Measurements from ENCODE around the gene DAB2. TPM values are rescaled to one million over a fixed set of nuclear protein-coding genes. Genes with fewer than 3 reads are reported as not detected.
"Not testable (repeated sequence)": the region's sequence is repeated elsewhere in the genome, so short reads cannot be mapped to it uniquely, and the experiment has no call there.

The DAB2 gene
- total RNA-seq, 5 donors from 2014 or later (not counting 1 experiment from before 2014, with no cell fraction given): 0.47 to 1.1 (median 0.78) TPM

GRCh38 chr5:39340506-39340905, 84.3 kb downstream of the DAB2 start:
- ChIA-PET CTCF (interaction anchor here in 1 of 2 donors (0.5 kb wide), 1 partner anchor 905 kb away, joined by 5 read pairs; no protein-coding TSS in a partner anchor), POLR2A (no interaction called here)
- peaks cover 0 to 6% of the 10 kb centered on the region in 2 experiments for H3K27me3 ChIP-seq (replicated peaks in 1 of 2; ENCODE audit: control insufficient read depth in 2 of 2, extremely low read depth in 1 of 2, insufficient read depth in 2 of 2, low read length in 1 of 2)
- H3K4me1 ChIP-seq (ENCODE audit: control insufficient read depth in 1 of 2, extremely low read depth in 1 of 2, insufficient read depth in 2 of 2, low read length in 2 of 2): peaks cover 0 to 6% of the 10 kb centered on the region in 2 experiments
- no peak overlapping the region for H3K4me3 ChIP-seq (ENCODE audit: control insufficient read depth in 1 of 2, extremely low read depth in 1 of 2, low read length in 1 of 2)
- no peak overlapping the region for H3K27ac Mint-ChIP-seq
- peaks cover 3% of the 10 kb centered on the region for H3K36me3 Mint-ChIP-seq
- no peaks in the 10 kb centered on the region for H3K9me3 ChIP-seq
- WGBS (ENCODE audit: insufficient coverage): no CpG with 5 or more reads among the region's 1 CpG
- no peaks in the 10 kb centered on the region for H3K36me3 ChIP-seq (ENCODE audit: control insufficient read depth in 2 of 2, extremely low read depth in 1 of 2, insufficient read depth in 1 of 2, low read length in 1 of 2)
- H3K4me3 Mint-ChIP-seq: no peak overlapping the region
- peaks cover 0 to 13% (median 0%) of the 10 kb centered on the region in 3 donors for H3K9me3 Mint-ChIP-seq
- ATAC-seq (replicated peaks in 1 of 4): no peak
- no peak overlapping the region for H3K27ac ChIP-seq (ENCODE audit: low read length)
- no peak for DNase-seq
- no peaks in the 10 kb centered on the region for H3K4me1 Mint-ChIP-seq
- peaks cover 20 to 31% of the 10 kb centered on the region in 2 donors for H3K27me3 Mint-ChIP-seq

GRCh38 chr5:39337252-39337915, 87.4 kb downstream of the DAB2 start:
- no peak for DNase-seq
- no CpG with 5 or more reads among the region's 1 CpG for WGBS (ENCODE audit: insufficient coverage)
- Mint-ChIP-seq H3K4me1 (no peaks in the 10 kb centered on the region), H3K27me3 (peaks cover 9 to 12% of the 10 kb centered on the region in 2 donors), H3K36me3 (no peaks in the 10 kb centered on the region), H3K27ac (no peak overlapping the region), H3K9me3 (peaks cover 0 to 3% (median 0%) of the 10 kb centered on the region in 3 donors), H3K4me3 (no peak overlapping the region)
- no peak for ATAC-seq (replicated peaks in 1 of 4)
- Histone ChIP-seq H3K9me3 (no peaks in the 10 kb centered on the region), H3K4me3 (ENCODE audit: control insufficient read depth in 1 of 2, extremely low read depth in 1 of 2, low read length in 1 of 2) (no peak overlapping the region), H3K27ac (ENCODE audit: low read length) (no peak overlapping the region), H3K27me3 (replicated peaks in 1 of 2; ENCODE audit: control insufficient read depth in 2 of 2, extremely low read depth in 1 of 2, insufficient read depth in 2 of 2, low read length in 1 of 2) (no peaks in the 10 kb centered on the region), H3K4me1 (ENCODE audit: control insufficient read depth in 1 of 2, extremely low read depth in 1 of 2, insufficient read depth in 2 of 2, low read length in 2 of 2) (no peaks in the 10 kb centered on the region), H3K36me3 (ENCODE audit: control insufficient read depth in 2 of 2, extremely low read depth in 1 of 2, insufficient read depth in 1 of 2, low read length in 1 of 2) (no peaks in the 10 kb centered on the region)
- POLR2A ChIA-PET: no interaction called here
- CTCF ChIA-PET: no interaction called here

- H3K27me3 ChIP-seq (replicated peaks in 1 of 2; ENCODE audit: control insufficient read depth in 2 of 2, extremely low read depth in 1 of 2, insufficient read depth in 2 of 2, low read length in 1 of 2); H3K27ac Mint-ChIP-seq; H3K4me3 ChIP-seq (ENCODE audit: control insufficient read depth in 1 of 2, extremely low read depth in 1 of 2, low read length in 1 of 2); H3K9me3 Mint-ChIP-seq; H3K36me3 Mint-ChIP-seq; CTCF ChIA-PET; H3K36me3 ChIP-seq (ENCODE audit: control insufficient read depth in 2 of 2, extremely low read depth in 1 of 2, insufficient read depth in 1 of 2, low read length in 1 of 2); H3K4me1 Mint-ChIP-seq; H3K4me1 ChIP-seq (ENCODE audit: control insufficient read depth in 1 of 2, extremely low read depth in 1 of 2, insufficient read depth in 2 of 2, low read length in 2 of 2); H3K27me3 Mint-ChIP-seq; H3K9me3 ChIP-seq; H3K4me3 Mint-ChIP-seq; ATAC-seq (replicated peaks in 1 of 4); POLR2A ChIA-PET; H3K27ac ChIP-seq (ENCODE audit: low read length): not testable (repeated sequence)
- peak in 1 of 35 experiments; percentile 0 for DNase-seq
- 100% methylated on average over 1 of the region's 27 CpGs for WGBS (ENCODE audit: insufficient coverage)
Observed at GRCh38 chr5:39334296-39334695, 90.5 kb downstream of the DAB2 start.

- no peaks in the 10 kb centered on the region for H3K9me3 ChIP-seq
- no peak overlapping the region for H3K4me3 ChIP-seq (ENCODE audit: control insufficient read depth in 1 of 2, extremely low read depth in 1 of 2, low read length in 1 of 2)
- Mint-ChIP-seq H3K27me3 (peaks cover 0 to 4% of the 10 kb centered on the region in 2 donors), H3K4me1 (no peaks in the 10 kb centered on the region), H3K36me3 (no peaks in the 10 kb centered on the region), H3K9me3 (peaks cover 0 to 3% (median 0%) of the 10 kb centered on the region in 3 donors), H3K27ac (no peak overlapping the region), H3K4me3 (no peak overlapping the region)
- ATAC-seq (replicated peaks in 1 of 4) (no peak), DNase-seq (no peak)
- no peaks in the 10 kb centered on the region for H3K27me3 ChIP-seq (replicated peaks in 1 of 2; ENCODE audit: control insufficient read depth in 2 of 2, extremely low read depth in 1 of 2, insufficient read depth in 2 of 2, low read length in 1 of 2)
- CTCF ChIA-PET: no interaction called here
- no peaks in the 10 kb centered on the region for H3K36me3 ChIP-seq (ENCODE audit: control insufficient read depth in 2 of 2, extremely low read depth in 1 of 2, insufficient read depth in 1 of 2, low read length in 1 of 2)
- no CpG with 5 or more reads among the region's 1 CpG for WGBS (ENCODE audit: insufficient coverage)
- POLR2A ChIA-PET: no interaction called here
- no peak overlapping the region for H3K27ac ChIP-seq (ENCODE audit: low read length)
- no peaks in the 10 kb centered on the region for H3K4me1 ChIP-seq (ENCODE audit: control insufficient read depth in 1 of 2, extremely low read depth in 1 of 2, insufficient read depth in 2 of 2, low read length in 2 of 2)
Observed at GRCh38 chr5:39333104-39333503, 91.7 kb downstream of the DAB2 start.

- no peaks in the 10 kb centered on the region for H3K4me1 ChIP-seq (ENCODE audit: control insufficient read depth in 1 of 2, extremely low read depth in 1 of 2, insufficient read depth in 2 of 2, low read length in 2 of 2)
- DNase-seq (no peak), ATAC-seq (replicated peaks in 1 of 4) (no peak)
- WGBS (ENCODE audit: insufficient coverage): no CpG with 5 or more reads among the region's 2 CpGs
- ChIA-PET CTCF (no interaction called here), POLR2A (no interaction called here)
- peaks cover 0 to 3% (median 0%) of the 10 kb centered on the region in 3 donors for H3K9me3 Mint-ChIP-seq
- H3K36me3 Mint-ChIP-seq: no peaks in the 10 kb centered on the region
- H3K9me3 ChIP-seq: no peaks in the 10 kb centered on the region
- H3K27ac Mint-ChIP-seq: no peak overlapping the region
- H3K4me1 Mint-ChIP-seq: no peaks in the 10 kb centered on the region
- H3K4me3 Mint-ChIP-seq: no peak overlapping the region
- peaks cover 0 to 4% of the 10 kb centered on the region in 2 donors for H3K27me3 Mint-ChIP-seq
- no peak overlapping the region for H3K27ac ChIP-seq (ENCODE audit: low read length)
- H3K36me3 ChIP-seq (ENCODE audit: control insufficient read depth in 2 of 2, extremely low read depth in 1 of 2, insufficient read depth in 1 of 2, low read length in 1 of 2): no peaks in the 10 kb centered on the region
- H3K4me3 ChIP-seq (ENCODE audit: control insufficient read depth in 1 of 2, extremely low read depth in 1 of 2, low read length in 1 of 2): no peak overlapping the region
- H3K27me3 ChIP-seq (replicated peaks in 1 of 2; ENCODE audit: control insufficient read depth in 2 of 2, extremely low read depth in 1 of 2, insufficient read depth in 2 of 2, low read length in 1 of 2): no peaks in the 10 kb centered on the region
Observed at GRCh38 chr5:39331861-39332381, 92.9 kb downstream of the DAB2 start.

GRCh38 chr5:39328731-39329130, 96.0 kb downstream of the DAB2 start:
- Histone ChIP-seq H3K4me1 (ENCODE audit: control insufficient read depth in 1 of 2, extremely low read depth in 1 of 2, insufficient read depth in 2 of 2, low read length in 2 of 2) (no peaks in the 10 kb centered on the region), H3K27me3 (replicated peaks in 1 of 2; ENCODE audit: control insufficient read depth in 2 of 2, extremely low read depth in 1 of 2, insufficient read depth in 2 of 2, low read length in 1 of 2) (no peaks in the 10 kb centered on the region), H3K4me3 (ENCODE audit: control insufficient read depth in 1 of 2, extremely low read depth in 1 of 2, low read length in 1 of 2) (no peak overlapping the region), H3K36me3 (ENCODE audit: control insufficient read depth in 2 of 2, extremely low read depth in 1 of 2, insufficient read depth in 1 of 2, low read length in 1 of 2) (no peaks in the 10 kb centered on the region), H3K27ac (ENCODE audit: low read length) (no peak overlapping the region), H3K9me3 (no peaks in the 10 kb centered on the region)
- no peak overlapping the region for H3K27ac Mint-ChIP-seq
- no peak overlapping the region for H3K4me3 Mint-ChIP-seq
- no peaks in the 10 kb centered on the region for H3K9me3 Mint-ChIP-seq
- no peaks in the 10 kb centered on the region for H3K36me3 Mint-ChIP-seq
- DNase-seq (no peak), ATAC-seq (replicated peaks in 1 of 4) (no peak)
- CTCF ChIA-PET: no interaction called here
- POLR2A ChIA-PET: no interaction called here
- WGBS (ENCODE audit: insufficient coverage): no CpG with 5 or more reads among the region's 1 CpG
- H3K27me3 Mint-ChIP-seq: peaks cover 0 to 8% of the 10 kb centered on the region in 2 donors
- no peaks in the 10 kb centered on the region for H3K4me1 Mint-ChIP-seq
